HL-60 (cell line): ENCODE measurements around the gene ZBTB7C.

ENCODE experiments used
- GABPA ChIP-seq: IDR thresholded peaks from 2 replicates; pipeline ENCODE4 v1.6.1; 2012; ENCODE audit warnings: low read depth
- POLR2AphosphoS5 ChIP-seq: IDR thresholded peaks from 2 replicates; pipeline ENCODE4 v1.6.1; 2012; ENCODE audit warnings: low read depth
- SPI1 ChIP-seq: IDR thresholded peaks from 2 replicates; pipeline ENCODE4 v1.6.1; 2012; ENCODE audit warnings: low read depth, mild to moderate bottlenecking, borderline replicate concordance
- TF ChIP-seq, protein P1 (sequence below): IDR thresholded peaks from one replicate; pipeline ENCODE4 v1.5.1; 2011; ENCODE audit warnings: low read length, control low read depth, inconsistent platforms; ENCODE audit not compliant: insufficient read depth
- TF ChIP-seq, protein P2 (sequence below): IDR thresholded peaks from 2 replicates; pipeline ENCODE4 v1.6.1; 2012; ENCODE audit warnings: low read depth; ENCODE audit not compliant: insufficient replicate concordance

DNA sequence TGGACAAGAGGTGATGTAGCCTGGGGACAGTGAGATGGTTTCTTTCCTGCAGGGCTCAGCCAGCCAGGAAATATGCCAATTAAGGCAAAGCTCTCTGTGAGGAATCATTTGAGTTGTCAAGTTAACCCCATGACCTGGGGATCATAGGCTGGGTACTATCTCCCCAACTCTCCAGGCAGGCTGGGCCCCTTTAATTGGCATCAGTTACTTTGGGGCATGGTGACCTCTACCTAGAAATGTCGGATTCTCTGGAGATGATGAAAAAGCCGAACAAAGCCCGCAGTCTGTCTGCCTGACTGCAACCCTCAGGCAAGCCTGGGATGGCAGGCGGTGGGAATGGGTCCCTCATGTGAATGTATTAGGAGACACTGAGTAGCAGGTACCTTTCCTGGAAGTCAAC lies 285.2 kb downstream of the ZBTB7C start:
- TF ChIP-seq, protein P1, sequence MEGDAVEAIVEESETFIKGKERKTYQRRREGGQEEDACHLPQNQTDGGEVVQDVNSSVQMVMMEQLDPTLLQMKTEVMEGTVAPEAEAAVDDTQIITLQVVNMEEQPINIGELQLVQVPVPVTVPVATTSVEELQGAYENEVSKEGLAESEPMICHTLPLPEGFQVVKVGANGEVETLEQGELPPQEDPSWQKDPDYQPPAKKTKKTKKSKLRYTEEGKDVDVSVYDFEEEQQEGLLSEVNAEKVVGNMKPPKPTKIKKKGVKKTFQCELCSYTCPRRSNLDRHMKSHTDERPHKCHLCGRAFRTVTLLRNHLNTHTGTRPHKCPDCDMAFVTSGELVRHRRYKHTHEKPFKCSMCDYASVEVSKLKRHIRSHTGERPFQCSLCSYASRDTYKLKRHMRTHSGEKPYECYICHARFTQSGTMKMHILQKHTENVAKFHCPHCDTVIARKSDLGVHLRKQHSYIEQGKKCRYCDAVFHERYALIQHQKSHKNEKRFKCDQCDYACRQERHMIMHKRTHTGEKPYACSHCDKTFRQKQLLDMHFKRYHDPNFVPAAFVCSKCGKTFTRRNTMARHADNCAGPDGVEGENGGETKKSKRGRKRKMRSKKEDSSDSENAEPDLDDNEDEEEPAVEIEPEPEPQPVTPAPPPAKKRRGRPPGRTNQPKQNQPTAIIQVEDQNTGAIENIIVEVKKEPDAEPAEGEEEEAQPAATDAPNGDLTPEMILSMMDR = no peak
- no peak for TF ChIP-seq POLR2AphosphoS5
- TF ChIP-seq, protein P2, sequence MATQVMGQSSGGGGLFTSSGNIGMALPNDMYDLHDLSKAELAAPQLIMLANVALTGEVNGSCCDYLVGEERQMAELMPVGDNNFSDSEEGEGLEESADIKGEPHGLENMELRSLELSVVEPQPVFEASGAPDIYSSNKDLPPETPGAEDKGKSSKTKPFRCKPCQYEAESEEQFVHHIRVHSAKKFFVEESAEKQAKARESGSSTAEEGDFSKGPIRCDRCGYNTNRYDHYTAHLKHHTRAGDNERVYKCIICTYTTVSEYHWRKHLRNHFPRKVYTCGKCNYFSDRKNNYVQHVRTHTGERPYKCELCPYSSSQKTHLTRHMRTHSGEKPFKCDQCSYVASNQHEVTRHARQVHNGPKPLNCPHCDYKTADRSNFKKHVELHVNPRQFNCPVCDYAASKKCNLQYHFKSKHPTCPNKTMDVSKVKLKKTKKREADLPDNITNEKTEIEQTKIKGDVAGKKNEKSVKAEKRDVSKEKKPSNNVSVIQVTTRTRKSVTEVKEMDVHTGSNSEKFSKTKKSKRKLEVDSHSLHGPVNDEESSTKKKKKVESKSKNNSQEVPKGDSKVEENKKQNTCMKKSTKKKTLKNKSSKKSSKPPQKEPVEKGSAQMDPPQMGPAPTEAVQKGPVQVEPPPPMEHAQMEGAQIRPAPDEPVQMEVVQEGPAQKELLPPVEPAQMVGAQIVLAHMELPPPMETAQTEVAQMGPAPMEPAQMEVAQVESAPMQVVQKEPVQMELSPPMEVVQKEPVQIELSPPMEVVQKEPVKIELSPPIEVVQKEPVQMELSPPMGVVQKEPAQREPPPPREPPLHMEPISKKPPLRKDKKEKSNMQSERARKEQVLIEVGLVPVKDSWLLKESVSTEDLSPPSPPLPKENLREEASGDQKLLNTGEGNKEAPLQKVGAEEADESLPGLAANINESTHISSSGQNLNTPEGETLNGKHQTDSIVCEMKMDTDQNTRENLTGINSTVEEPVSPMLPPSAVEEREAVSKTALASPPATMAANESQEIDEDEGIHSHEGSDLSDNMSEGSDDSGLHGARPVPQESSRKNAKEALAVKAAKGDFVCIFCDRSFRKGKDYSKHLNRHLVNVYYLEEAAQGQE = no peak
- TF ChIP-seq GABPA = no peak
- TF ChIP-seq SPI1 = no peak
